Effector memory CD8-positive, alpha-beta T cell (primary cell): ENCODE results near the gene NINJ2.
A peak's percentile ranks its signal among the peaks of the same experiment; 100 is the strongest.
"Not testable (repeated sequence)": the region's sequence is repeated elsewhere in the genome, so short reads cannot be mapped to it uniquely, and the experiment has no call there.

Experiments
- ATAC-seq: fragments of 150-1000 bp; cut with Tn5 transposase; replicated peaks from 2 replicates; pipeline ENCODE4 v1.10.0; 2021; ENCODE audit warnings: mild to moderate bottlenecking, moderate library complexity
- DNase-seq, 3 experiments: peaks; one replicate each; pipeline ENCODE4 v3.0.0; 2021
- H3K27ac Mint-ChIP-seq, 2 donors: one replicate each; pipeline ENCODE4 v1.8.0; 2022; ENCODE audit warnings: mild to moderate bottlenecking in 2 of 2, mixed read lengths in 2 of 2, moderate library complexity in 2 of 2
- H3K27me3 Mint-ChIP-seq, 2 donors: one replicate each; pipeline ENCODE4 v1.8.0; 2022; ENCODE audit warnings: mixed read lengths in 2 of 2
- H3K36me3 Mint-ChIP-seq: one replicate; pipeline ENCODE4 v1.8.0; 2022; ENCODE audit warnings: mild to moderate bottlenecking, moderate library complexity, mixed read lengths; ENCODE audit not compliant: insufficient read depth
- H3K4me1 Mint-ChIP-seq, 2 donors: one replicate each; pipeline ENCODE4 v1.8.0; 2022; ENCODE audit warnings: low read depth in 2 of 2, mixed read lengths in 2 of 2
- H3K4me3 Mint-ChIP-seq, 2 donors: one replicate each; pipeline ENCODE4 v1.8.0; 2022; ENCODE audit warnings: mild to moderate bottlenecking in 2 of 2, mixed read lengths in 2 of 2, moderate library complexity in 2 of 2
- H3K9me3 Mint-ChIP-seq, 2 donors: one replicate each; pipeline ENCODE4 v1.8.0; 2022; ENCODE audit warnings: mixed read lengths in 2 of 2

Gene NINJ2

DNA sequence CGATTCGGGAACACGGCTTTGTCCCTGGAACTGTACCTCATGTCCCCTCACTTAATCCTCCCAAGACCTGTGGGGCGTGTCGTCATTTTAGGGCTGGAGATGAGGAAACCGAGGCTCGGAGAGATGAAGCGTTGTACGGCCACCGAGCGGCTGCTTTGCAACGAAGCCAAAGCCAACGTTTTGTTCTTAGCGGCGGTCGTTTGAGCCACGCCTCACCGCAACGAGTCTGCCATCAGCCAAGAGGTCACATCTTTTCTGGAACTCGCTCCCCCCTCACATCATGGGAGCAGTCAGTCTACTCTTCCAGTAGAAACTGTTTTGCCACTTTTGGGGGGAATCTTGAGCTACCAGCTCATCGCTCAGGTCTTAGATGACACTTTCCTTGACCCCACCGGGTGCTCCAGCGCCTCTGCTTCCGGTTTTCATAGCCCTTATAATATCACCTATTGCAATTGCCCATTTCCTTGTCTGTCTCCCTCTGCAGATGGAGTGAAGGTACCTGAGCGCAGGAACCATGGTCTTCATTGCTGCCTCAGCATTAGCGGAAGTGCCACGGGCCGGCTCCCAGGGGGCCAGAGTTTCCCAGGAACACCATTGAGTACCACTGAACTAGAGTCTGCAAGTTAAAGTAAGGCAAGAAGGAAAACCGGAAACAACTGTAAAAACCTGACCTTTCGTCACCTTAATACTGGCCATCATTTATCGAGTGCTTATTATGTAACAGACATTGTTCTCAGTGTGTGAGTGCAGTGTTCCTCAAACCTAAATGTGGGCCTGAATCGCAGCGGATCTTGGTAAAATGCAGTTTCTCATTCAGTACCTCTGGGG lies 19.6 kb downstream of the NINJ2 start:
- H3K27ac Mint-ChIP-seq, result peak overlapping the region; percentile 92 to 93
- peak overlapping the region; percentile 68 to 82 for H3K4me3 Mint-ChIP-seq
- H3K4me1 Mint-ChIP-seq, result peaks cover 22 to 40% of the 10 kb centered on the region in 2 donors
- DNase-seq, result peak in 1 of 3 experiments; percentile 31
- H3K9me3 Mint-ChIP-seq, result no peaks in the 10 kb centered on the region
- no peaks in the 10 kb centered on the region for H3K27me3 Mint-ChIP-seq
- peaks cover 15% of the 10 kb centered on the region for H3K36me3 Mint-ChIP-seq
- peak; percentile 0 for ATAC-seq

DNA sequence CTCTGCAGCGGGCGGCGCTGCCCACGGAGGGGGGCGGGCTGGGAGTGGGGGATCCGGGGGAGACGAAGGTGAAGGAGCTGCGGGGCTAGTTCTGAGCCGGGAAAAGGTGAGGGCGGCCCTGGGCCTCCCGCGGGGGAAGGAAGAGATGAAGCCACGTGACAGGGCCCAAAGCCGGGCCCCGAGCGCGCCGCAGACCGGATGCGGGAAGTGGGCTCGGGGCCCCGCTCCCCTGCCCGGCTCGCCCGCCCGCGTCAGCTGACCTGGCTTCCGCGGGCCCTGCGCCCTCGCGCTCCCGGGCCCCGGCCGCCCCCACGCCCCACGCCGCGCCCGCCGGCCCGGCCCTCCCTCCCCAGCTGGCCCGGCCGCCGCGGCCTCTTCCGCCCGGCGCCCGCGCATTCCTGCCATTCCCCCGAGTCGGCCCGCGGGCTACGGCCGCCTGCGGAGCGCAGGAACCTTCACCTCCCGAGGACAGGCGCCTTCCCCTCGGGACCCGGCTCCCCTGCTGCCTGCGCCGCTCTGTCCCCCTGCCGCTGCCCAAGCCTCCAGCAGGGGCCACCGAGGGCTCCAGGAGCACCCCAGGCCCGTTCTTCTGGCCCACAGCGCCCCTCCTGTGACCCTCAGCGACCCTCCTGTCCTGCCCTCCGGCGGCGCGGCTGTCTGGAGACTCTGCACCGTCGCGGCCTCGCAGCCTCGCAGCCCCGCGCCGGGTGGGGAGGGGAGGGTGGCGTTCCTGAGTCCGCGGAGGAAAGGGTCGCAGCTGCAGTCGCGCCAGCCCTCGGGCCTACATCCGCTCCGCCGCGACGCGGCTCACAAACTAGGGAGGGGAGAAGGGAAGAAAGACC lies 20.4 kb downstream of the NINJ2 start:
- peak overlapping the region; percentile 68 to 82 for H3K4me3 Mint-ChIP-seq
- H3K27me3 Mint-ChIP-seq, result no peaks in the 10 kb centered on the region
- H3K36me3 Mint-ChIP-seq, result peaks cover 15% of the 10 kb centered on the region
- H3K4me1 Mint-ChIP-seq, result peaks cover 23 to 42% of the 10 kb centered on the region in 2 donors
- ATAC-seq (peak; percentile 90), DNase-seq (peak; percentile 65 to 69 (median 68))
- H3K9me3 Mint-ChIP-seq, result no peaks in the 10 kb centered on the region
- peak overlapping the region; percentile 92 to 93 for H3K27ac Mint-ChIP-seq

- not testable (repeated sequence) for ATAC-seq, H3K27me3 Mint-ChIP-seq, DNase-seq, H3K9me3 Mint-ChIP-seq, H3K4me3 Mint-ChIP-seq
- H3K36me3 Mint-ChIP-seq, result peaks cover 15% of the 10 kb centered on the region
- H3K27ac Mint-ChIP-seq, result peak overlapping the region; percentile 92 to 93
- peaks cover 23 to 42% of the 10 kb centered on the region in 2 donors for H3K4me1 Mint-ChIP-seq
Measured at GRCh38 chr12:641321-641720, 21.9 kb downstream of the NINJ2 start.

DNA sequence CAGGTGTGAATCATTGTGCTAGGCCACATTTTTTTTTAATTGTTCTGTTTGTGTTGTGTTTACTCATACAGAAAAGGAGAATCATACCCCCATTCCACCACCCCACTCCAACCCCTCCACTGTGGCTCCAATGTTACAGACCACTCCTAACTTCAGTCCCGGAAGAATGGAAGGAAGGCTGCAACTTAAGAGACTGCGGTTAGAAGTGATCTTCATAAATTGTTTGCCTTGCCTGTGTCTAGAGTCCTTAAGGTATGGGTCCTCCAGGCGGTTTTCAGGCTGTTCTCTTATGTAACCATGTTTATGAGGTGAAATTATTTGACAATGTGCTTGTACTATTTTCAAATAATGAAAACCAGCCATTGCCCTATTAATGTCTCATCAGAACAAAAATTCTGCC lies 22.5 kb downstream of the NINJ2 start:
- DNase-seq, result no peak
- ATAC-seq, result no peak
- Mint-ChIP-seq H3K36me3 (peaks cover 15% of the 10 kb centered on the region), H3K27ac (peak overlapping the region; percentile 81 to 92), H3K9me3 (no peaks in the 10 kb centered on the region), H3K4me1 (peaks cover 23 to 42% of the 10 kb centered on the region in 2 donors), H3K27me3 (no peaks in the 10 kb centered on the region), H3K4me3 (no peak overlapping the region)

DNA sequence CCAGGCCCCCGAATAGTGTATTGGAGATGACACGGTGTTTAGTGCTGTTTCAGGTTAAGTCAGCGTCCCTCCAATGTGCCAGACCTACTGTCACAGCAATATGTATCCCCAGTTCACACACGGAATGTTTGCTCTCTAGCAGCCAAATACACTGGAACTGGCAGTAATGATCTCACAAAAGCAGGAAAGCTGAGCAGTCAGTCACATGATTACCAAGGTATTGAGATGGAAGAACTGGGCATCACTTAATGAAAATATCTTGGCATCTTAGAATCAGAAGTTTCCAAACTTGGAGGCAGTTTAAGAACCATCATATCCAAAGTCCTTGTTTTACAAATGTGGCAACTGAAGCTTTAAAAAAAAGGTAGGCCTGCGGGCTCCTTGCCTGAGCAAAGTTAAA lies 23.3 kb downstream of the NINJ2 start:
- Mint-ChIP-seq H3K4me3 (peak overlapping the region in 1 of 2 donors; percentile 25), H3K27ac (peak overlapping the region; percentile 81 to 92), H3K36me3 (peaks cover 15% of the 10 kb centered on the region), H3K4me1 (peaks cover 20 to 38% of the 10 kb centered on the region in 2 donors), H3K27me3 (no peaks in the 10 kb centered on the region), H3K9me3 (no peaks in the 10 kb centered on the region)
- ATAC-seq, result no peak
- no peak for DNase-seq

GRCh38 chr12:639566-639965 lies 23.7 kb downstream of the NINJ2 start:
- Mint-ChIP-seq H3K4me1 (peaks cover 20 to 36% of the 10 kb centered on the region in 2 donors), H3K27me3 (no peaks in the 10 kb centered on the region), H3K9me3 (no peaks in the 10 kb centered on the region), H3K4me3 (no peak overlapping the region), H3K27ac (peak overlapping the region; percentile 81 to 92), H3K36me3 (peaks cover 15% of the 10 kb centered on the region)
- no peak for DNase-seq
- no peak for ATAC-seq

GRCh38 chr12:638953-639557 lies 24.2 kb downstream of the NINJ2 start:
- Mint-ChIP-seq H3K27me3 (no peaks in the 10 kb centered on the region), H3K27ac (peak overlapping the region; percentile 81 to 92), H3K9me3 (no peaks in the 10 kb centered on the region), H3K4me3 (no peak overlapping the region), H3K36me3 (peaks cover 15% of the 10 kb centered on the region), H3K4me1 (peaks cover 17 to 31% of the 10 kb centered on the region in 2 donors)
- no peak for DNase-seq
- ATAC-seq, result no peak

DNA sequence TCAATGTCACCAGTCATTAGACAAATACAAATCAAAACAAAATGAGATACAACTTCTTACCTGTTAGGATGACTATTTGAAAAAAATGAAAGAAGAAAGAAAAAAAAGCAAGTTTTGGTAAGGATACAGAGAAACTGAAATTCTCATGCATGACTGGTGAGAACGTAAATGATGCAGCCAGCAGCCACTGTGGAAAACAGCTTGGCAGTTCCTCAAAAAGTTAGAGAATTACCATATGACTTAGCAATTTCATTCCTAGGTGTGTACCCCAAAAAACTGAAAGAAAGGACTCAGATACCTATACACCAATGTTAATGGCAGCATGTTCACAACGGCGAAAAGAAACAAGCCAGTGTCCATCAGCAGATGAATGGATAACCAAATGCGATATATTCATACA lies 26.6 kb downstream of the NINJ2 start:
- Mint-ChIP-seq H3K4me3 (no peak overlapping the region), H3K9me3 (no peaks in the 10 kb centered on the region), H3K36me3 (peaks cover 5% of the 10 kb centered on the region), H3K27me3 (no peaks in the 10 kb centered on the region), H3K27ac (no peak overlapping the region), H3K4me1 (peaks cover 13 to 24% of the 10 kb centered on the region in 2 donors)
- DNase-seq, result no peak
- no peak for ATAC-seq

DNA sequence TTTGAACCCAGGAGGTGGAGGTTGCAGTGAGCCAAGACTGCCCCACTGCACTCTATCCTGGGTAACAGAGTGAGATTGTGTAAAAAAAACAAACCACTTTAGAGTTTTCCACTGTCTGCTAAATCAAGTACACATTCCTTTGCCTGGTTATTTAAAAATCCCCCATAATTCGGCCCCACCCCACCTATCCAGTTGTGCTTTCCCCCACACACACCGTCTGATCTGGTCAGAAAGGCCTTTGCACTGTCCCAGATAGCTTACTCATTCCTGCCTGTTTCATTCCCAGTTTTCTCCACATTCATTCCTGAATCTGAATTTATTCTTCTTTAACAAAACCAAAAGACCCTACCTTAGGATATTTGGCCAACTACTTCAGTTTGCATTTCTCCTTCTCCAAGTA lies 29.5 kb downstream of the NINJ2 start:
- Mint-ChIP-seq H3K27ac (peak overlapping the region in 1 of 2 donors; percentile 68), H3K4me3 (no peak overlapping the region), H3K4me1 (peaks cover 2 to 7% of the 10 kb centered on the region in 2 donors), H3K9me3 (no peaks in the 10 kb centered on the region), H3K27me3 (no peaks in the 10 kb centered on the region), H3K36me3 (peaks cover 12% of the 10 kb centered on the region)
- ATAC-seq (no peak), DNase-seq (no peak)

- Mint-ChIP-seq H3K4me1 (peaks cover 0 to 6% of the 10 kb centered on the region in 2 donors), H3K36me3 (peaks cover 12% of the 10 kb centered on the region), H3K27me3 (no peaks in the 10 kb centered on the region), H3K4me3 (no peak overlapping the region), H3K27ac (peak overlapping the region; percentile 11 to 94), H3K9me3 (no peaks in the 10 kb centered on the region)
- ATAC-seq, result no peak
- DNase-seq, result no peak
Measured at GRCh38 chr12:632102-632696, 31.0 kb downstream of the NINJ2 start.

DNA sequence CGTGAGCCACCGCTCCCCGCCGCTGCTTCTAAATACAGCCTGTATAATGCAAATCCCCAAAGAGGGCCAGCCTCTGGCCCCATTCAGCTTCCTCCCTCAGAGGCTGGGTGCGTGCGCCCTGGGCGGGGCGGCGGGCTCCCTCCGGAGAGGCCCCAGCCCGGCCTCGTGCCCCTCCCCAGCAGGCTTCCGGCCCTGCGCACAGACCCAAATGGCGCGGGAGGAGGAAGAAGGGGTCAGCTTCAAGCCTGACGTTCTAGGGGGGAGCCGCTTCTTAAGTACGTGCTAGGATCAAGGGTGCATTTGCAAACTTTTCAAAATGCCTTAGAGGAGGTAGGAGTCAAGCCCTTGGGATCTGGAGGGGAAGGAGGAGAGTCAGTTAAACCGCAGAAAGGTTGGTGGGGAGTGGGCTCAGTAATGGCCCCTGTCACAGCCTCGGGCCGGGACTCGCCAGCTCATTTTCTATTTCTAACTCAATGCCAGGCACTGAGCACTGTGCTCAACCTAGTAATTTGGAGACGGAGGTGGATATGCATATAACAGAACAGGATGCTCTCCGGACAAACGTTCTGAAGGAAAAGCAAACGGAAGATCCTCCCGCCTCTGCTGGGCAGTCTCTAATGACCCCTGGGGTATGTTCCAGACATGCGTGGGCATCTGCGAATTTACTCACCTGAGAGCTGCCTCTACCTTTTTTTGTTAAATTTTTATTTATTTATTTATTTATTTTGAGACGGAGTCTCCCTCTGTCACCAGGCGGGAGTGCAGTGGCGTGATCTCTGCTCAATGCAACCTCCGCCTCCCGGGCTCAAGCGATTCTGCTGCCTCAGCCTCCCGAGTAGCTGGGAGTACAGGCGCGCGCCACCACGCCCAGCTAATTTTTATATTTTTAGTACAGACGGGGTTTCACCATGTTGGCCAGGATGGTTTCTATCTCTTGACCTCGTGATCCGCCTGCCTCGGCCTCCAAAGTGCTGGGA lies 32.3 kb downstream of the NINJ2 start:
- peak; percentile 96 for ATAC-seq
- Mint-ChIP-seq H3K27ac (peak overlapping the region in 1 of 2 donors; percentile 94), H3K4me1 (peaks cover 0 to 6% of the 10 kb centered on the region in 2 donors)

GRCh38 chr12:628742-629078 lies 34.5 kb downstream of the NINJ2 start:
- not testable (repeated sequence) for ATAC-seq, DNase-seq, H3K27me3 Mint-ChIP-seq, H3K4me3 Mint-ChIP-seq, H3K27ac Mint-ChIP-seq, H3K9me3 Mint-ChIP-seq, H3K4me1 Mint-ChIP-seq
- peaks cover 12% of the 10 kb centered on the region for H3K36me3 Mint-ChIP-seq

More for the DNA sequence above, 32.3 kb downstream of the NINJ2 start:
- DNase-seq, result peak in 2 of 3 experiments; percentile 51 to 57
- Mint-ChIP-seq H3K27me3 (no peaks in the 10 kb centered on the region), H3K36me3 (peaks cover 12% of the 10 kb centered on the region), H3K9me3 (no peaks in the 10 kb centered on the region), H3K4me3 (peak overlapping the region in 1 of 2 donors; percentile 86)
